ENCODE results near the gene PAPPA.

- TF ChIP-seq CTCF (IDR thresholded peaks at IDR 0.05) (no peak), POLR2AphosphoS5 (IDR thresholded peaks at IDR 0.05) (no peak), EP300 (IDR thresholded peaks at IDR 0.05) (no peak)
Observed at GRCh38 chr9:116378873-116379272, 225.3 kb downstream of the PAPPA start.

Measured in suprapubic skin (tissue), 4 donors.